ENCODE results near the gene ZNF236. TPM values are rescaled to one million over a fixed set of nuclear protein-coding genes. Genes with fewer than 3 reads are reported as not detected.

Gene ZNF236
- total and polyA plus RNA-seq, 2 donors (not counting 3 experiments of a cell fraction or from before 2014, with no cell fraction given) = 4.5 to 14.7 TPM

- peaks cover 0 to 3% of the 10 kb centered on the region in 2 experiments for H3K27me3 ChIP-seq (ENCODE audit: control insufficient read depth in 2 of 2, insufficient read depth in 2 of 2, low read length in 2 of 2)
- H3K9me1 ChIP-seq (replicated peaks; ENCODE audit: control insufficient read depth, extremely low read depth, insufficient read depth, low read length) = no peaks in the 10 kb centered on the region
- H3K9ac ChIP-seq (replicated peaks; ENCODE audit: extremely low read depth, insufficient read depth, low read length) = no peak overlapping the region
- no peak overlapping the region for H3K4me2 ChIP-seq (ENCODE audit: insufficient read depth, low read length)
- no peak overlapping the region for H2AFZ ChIP-seq (ENCODE audit: low read depth, low read length)
- TF ChIP-seq POLR2AphosphoS5 (IDR thresholded peaks at IDR 0.05; ENCODE audit: insufficient read depth, low read depth, low read length) = no peak
- H3K79me2 ChIP-seq (ENCODE audit: control insufficient read depth, insufficient read depth, low read length) = no peaks in the 10 kb centered on the region
- CTCF ChIA-PET = interaction anchor here (2.1 to 6.7 kb wide), 2 partner anchors 23 to 209 kb away, joined by 7 to 246 read pairs; no protein-coding TSS in a partner anchor
- POLR2A ChIA-PET = no interaction called here
- H4K20me1 ChIP-seq (replicated peaks; ENCODE audit: control insufficient read depth, extremely low read depth, insufficient read depth, low read length) = no peaks in the 10 kb centered on the region
- DNase-seq (ENCODE audit: low read depth, low spot score) (no peak), FAIRE-seq (no peak)
- dilution Hi-C loops (cut with MboI; ENCODE audit: extremely low pct_ligation_motif_present, low sequenced_read_pairs) (no loop called here), intact Hi-C loops (cut with micrococcal nuclease) (loop anchor here (5.0 kb wide), 2 partner anchors 100 to 130 kb away; partner anchors contain the start of gene MBP)
- no peaks in the 10 kb centered on the region for H3K36me3 ChIP-seq (ENCODE audit: control insufficient read depth in 2 of 2, extremely low read depth in 1 of 2, insufficient read depth in 2 of 2, low read length in 2 of 2)
- no peak overlapping the region for H3K4me3 ChIP-seq (replicated peaks in 1 of 3; ENCODE audit: insufficient read depth in 1 of 3, low read depth in 1 of 3, low read length in 3 of 3)
- no peaks in the 10 kb centered on the region for H3K4me1 ChIP-seq (ENCODE audit: control insufficient read depth, extremely low read depth, insufficient read depth, low read length)
- H3K27ac ChIP-seq (ENCODE audit: insufficient read depth, low read depth, low read length) = no peak overlapping the region
- no peaks in the 10 kb centered on the region for H3K9me3 ChIP-seq (replicated peaks; ENCODE audit: control insufficient read depth, insufficient read depth, low read length)
- no TSS peak for BruUV-seq (replicated peaks)
Observed at GRCh38 chr18:77001979-77002378, 179.6 kb downstream of the ZNF236 start.

GRCh38 chr18:77002496-77002895 lies 180.1 kb downstream of the ZNF236 start:
- Histone ChIP-seq H3K9me3 (replicated peaks; ENCODE audit: control insufficient read depth, insufficient read depth, low read length) (no peaks in the 10 kb centered on the region), H3K9ac (replicated peaks; ENCODE audit: extremely low read depth, insufficient read depth, low read length) (no peak overlapping the region), H3K4me2 (ENCODE audit: insufficient read depth, low read length) (no peak overlapping the region), H3K79me2 (ENCODE audit: control insufficient read depth, insufficient read depth, low read length) (no peaks in the 10 kb centered on the region), H2AFZ (ENCODE audit: low read depth, low read length) (no peak overlapping the region), H3K27ac (ENCODE audit: insufficient read depth, low read depth, low read length) (no peak overlapping the region), H3K4me1 (ENCODE audit: control insufficient read depth, extremely low read depth, insufficient read depth, low read length) (no peaks in the 10 kb centered on the region), H3K9me1 (replicated peaks; ENCODE audit: control insufficient read depth, extremely low read depth, insufficient read depth, low read length) (no peaks in the 10 kb centered on the region), H3K4me3 (replicated peaks in 1 of 3; ENCODE audit: insufficient read depth in 1 of 3, low read depth in 1 of 3, low read length in 3 of 3) (no peak overlapping the region), H3K27me3 (ENCODE audit: control insufficient read depth in 2 of 2, insufficient read depth in 2 of 2, low read length in 2 of 2) (peaks cover 0 to 3% of the 10 kb centered on the region in 2 experiments), H3K36me3 (ENCODE audit: control insufficient read depth in 2 of 2, extremely low read depth in 1 of 2, insufficient read depth in 2 of 2, low read length in 2 of 2) (no peaks in the 10 kb centered on the region), H4K20me1 (replicated peaks; ENCODE audit: control insufficient read depth, extremely low read depth, insufficient read depth, low read length) (no peaks in the 10 kb centered on the region)
- ChIA-PET CTCF (interaction anchor here (1.5 to 6.7 kb wide), 2 partner anchors 67 to 209 kb away, joined by 4 to 246 read pairs; no protein-coding TSS in a partner anchor), POLR2A (no interaction called here)
- no peak for DNase-seq (ENCODE audit: low read depth, low spot score)
- dilution Hi-C loops (cut with MboI; ENCODE audit: extremely low pct_ligation_motif_present, low sequenced_read_pairs) = no loop called here
- no peak for FAIRE-seq
- no TSS peak for BruUV-seq (replicated peaks)
- TF ChIP-seq GATA2 (IDR thresholded peaks at IDR 0.05; ENCODE audit: insufficient read depth, insufficient read length, low read depth, low read length) (no peak), POLR2AphosphoS5 (IDR thresholded peaks at IDR 0.05; ENCODE audit: insufficient read depth, low read depth, low read length) (no peak), FOS (IDR thresholded peaks at IDR 0.05; ENCODE audit: borderline replicate concordance, insufficient read depth, low read length) (no peak), POLR2A (IDR thresholded peaks at IDR 0.05; ENCODE audit: low read depth, low read length) (no peak), MAX (IDR thresholded peaks at IDR 0.05; ENCODE audit: insufficient read depth, insufficient read length) (no peak), EZH2 (IDR thresholded peaks at IDR 0.05; ENCODE audit: borderline replicate concordance, low read depth, low read length, severe bottlenecking) (no peak), JUN (IDR thresholded peaks at IDR 0.05; ENCODE audit: borderline replicate concordance, insufficient read depth, insufficient read length, low read depth) (no peak), MYC (IDR thresholded peaks at IDR 0.05; ENCODE audit: low read depth, low read length) (no peak), CTCF (IDR thresholded peaks at IDR 0.05; ENCODE audit: extremely low read depth in 1 of 2, insufficient read depth in 1 of 2, low read depth in 1 of 2, low read length in 2 of 2) (no peak)
- intact Hi-C loops (cut with micrococcal nuclease) = loop anchor here (5.0 kb wide), 2 partner anchors 100 to 130 kb away; partner anchors contain the start of gene MBP

Data from endothelial cell of umbilical vein (primary cell).